Embryonic facial prominence (tissue), 1 donor: ENCODE data around the gene GRPEL1.

ENCODE experiments used
- DNase-seq: peaks from one replicate; pipeline ENCODE4 v3.0.0-alpha.2; 2016; ENCODE audit errors: extremely low spot score

Gene GRPEL1

DNA sequence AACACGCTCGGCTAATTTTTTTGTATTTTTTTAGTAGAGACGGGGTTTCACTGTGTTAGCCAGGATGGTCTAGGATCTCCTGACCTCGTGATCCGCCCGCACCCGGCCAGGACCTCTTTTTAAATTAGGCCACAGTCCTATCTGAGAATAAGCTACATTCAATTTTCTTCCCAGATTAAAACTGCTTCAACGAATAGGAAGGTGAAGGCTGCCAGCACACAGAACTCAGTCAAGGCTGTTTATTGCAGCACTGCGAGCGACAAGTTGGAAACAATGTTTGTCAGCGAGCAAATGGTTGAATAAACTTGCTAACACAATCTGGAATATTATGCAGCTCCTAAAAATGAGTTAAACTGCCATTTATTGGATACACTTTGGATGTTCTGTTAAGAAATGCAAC, 1.9 kb downstream of the GRPEL1 start:
- DNase-seq: no peak

DNA sequence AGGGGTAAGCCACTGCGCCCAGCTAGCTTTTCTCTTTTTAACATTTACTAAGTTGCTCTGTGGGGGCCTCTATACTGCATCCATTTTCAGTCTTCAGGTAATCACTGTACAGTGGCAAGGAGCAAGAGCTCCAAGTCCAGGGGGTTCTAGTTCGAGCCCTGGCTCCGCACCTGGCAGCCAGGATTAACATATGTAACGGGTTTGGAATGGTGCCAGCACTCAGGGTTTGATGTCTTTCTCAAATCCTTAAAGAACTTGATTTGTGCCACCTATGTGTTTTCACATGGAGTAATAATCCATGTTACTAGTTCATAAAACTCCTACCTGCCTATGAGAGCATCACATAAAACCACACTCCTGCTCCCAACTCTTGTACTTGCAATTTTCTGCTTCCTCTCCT, 4.5 kb downstream of the GRPEL1 start:
- no peak for DNase-seq

DNA sequence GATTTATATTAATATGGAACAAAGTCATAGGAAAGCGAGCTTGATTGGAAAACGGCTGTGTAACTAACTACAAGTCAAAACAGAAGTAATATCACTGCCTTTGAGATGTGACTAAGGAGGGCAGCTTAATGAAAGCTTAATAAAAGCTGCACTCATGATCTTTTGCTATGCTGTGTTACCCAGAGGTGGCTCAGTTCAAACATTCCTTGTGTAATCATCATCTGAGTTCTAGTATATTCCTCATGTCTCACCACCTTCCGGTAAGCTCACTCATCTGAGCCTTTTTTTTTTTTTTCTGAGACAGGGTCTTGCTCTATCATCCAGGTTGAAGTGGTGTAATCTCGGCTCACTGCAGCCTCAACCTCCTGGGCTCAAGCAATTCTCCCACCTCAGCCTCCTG, 5.0 kb downstream of the GRPEL1 start:
- DNase-seq: no peak

DNA sequence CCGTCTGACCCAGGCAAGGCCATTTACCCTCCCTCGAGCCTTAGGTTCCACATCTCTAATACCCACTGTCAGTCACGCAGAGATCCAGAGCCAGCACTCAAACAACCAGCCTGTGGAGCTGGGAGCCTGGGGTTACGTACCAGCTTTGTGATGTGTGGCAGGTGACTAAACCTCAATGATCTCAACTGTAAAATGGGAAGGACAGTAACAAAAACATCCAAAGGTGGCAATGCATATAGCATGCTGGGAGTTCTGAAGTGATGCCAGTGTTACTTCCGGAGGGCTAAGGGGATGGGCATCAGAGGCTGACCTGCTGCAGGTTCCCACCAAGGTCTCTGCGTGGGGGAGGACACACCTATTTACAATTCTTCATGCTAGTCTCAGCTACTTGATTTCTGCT, 6.0 kb downstream of the GRPEL1 start:
- no peak for DNase-seq

DNA sequence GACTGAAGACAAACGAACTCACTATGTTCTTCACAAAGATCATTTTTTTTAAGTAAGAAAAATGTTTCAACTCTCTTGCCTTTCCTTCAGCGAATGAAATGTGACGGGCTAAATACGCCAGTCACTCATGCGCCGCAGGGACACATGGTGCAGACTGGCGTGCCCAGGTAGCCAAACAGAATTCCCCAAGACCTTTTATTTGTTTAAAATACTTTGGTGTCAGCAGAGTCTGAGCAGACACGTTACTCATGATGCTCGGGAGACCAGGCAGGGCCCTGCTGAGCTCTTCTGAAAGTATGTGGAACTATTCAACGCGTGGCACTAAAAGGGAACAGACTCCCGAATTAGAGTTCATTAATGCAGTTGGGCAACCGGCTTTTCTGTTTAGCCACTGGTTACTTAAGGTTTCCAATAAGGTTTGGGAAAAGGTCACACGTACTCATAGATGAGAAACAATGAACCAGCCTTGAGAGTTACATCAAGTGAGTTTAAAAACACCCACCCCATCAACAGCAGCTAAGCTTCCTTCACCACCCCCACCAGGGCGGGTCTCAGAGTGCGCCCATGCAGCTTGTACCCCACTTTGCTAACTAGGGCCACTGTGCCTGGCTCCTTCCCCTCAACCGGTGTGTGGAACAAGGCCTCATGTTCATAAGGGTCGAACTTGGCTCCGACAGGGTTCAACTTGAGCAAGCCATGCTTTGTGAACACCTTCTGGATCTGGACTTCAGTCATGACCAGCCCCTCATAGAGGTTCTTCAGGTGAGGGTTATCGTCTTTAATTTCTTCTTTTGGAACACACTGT, 7.3 kb downstream of the GRPEL1 start:
- DNase-seq: no peak

DNA sequence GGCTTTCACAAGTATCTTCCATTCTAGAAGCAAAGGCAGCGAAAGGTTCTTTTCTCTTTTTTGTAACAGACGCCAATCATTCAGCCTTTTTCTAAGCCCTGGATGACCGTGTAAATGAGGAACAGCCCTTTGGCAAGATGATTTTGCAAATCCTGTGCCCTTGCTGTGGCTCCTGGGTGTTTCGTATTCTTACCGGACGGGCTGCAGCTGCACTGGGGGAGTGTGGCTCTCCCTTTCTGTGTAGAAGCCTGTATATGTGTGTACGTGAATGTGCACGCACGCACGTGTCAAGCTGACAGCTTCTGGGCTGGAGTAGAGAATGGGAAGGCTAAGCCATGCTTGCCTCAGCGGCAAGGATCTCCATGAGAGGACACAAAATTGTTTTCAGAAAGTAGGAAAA, 8.2 kb downstream of the GRPEL1 start:
- DNase-seq: no peak

DNA sequence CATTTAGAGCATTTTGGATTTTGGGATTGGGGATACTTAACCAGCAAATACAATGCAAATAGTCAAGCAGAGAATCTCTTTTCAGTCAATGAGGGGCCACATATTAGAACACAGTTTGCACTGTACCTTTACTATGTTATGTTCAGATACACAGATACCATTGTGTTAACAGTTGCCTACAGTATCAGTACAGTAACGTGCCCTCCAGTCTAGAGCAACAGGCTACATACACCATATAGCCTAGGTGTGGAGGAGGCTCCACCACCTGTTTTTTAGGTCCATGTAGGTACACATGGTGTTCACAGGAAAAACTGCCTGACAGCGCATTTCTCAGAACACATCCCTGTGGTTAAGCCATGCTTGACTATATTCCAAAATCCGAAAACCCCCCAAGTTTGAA, 9.1 kb downstream of the GRPEL1 start:
- no peak for DNase-seq

DNA sequence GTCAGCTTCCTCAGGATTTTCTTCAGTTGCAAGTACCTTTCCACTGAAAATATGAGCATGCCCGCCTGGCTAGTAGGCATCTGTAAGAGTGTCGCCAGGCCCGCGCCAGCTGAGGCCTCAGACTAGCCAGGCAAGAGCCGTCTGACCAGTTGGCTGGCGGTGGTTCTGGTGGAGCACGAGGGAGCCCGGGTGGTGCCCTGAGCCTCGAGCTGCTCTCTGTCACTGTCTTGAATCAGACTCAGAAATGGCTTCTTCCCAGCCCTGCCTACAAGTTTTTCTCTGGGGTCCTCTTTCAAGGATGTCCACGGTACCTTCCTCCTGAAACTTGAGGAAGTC, 11.9 kb downstream of the GRPEL1 start:
- no peak for DNase-seq

DNA sequence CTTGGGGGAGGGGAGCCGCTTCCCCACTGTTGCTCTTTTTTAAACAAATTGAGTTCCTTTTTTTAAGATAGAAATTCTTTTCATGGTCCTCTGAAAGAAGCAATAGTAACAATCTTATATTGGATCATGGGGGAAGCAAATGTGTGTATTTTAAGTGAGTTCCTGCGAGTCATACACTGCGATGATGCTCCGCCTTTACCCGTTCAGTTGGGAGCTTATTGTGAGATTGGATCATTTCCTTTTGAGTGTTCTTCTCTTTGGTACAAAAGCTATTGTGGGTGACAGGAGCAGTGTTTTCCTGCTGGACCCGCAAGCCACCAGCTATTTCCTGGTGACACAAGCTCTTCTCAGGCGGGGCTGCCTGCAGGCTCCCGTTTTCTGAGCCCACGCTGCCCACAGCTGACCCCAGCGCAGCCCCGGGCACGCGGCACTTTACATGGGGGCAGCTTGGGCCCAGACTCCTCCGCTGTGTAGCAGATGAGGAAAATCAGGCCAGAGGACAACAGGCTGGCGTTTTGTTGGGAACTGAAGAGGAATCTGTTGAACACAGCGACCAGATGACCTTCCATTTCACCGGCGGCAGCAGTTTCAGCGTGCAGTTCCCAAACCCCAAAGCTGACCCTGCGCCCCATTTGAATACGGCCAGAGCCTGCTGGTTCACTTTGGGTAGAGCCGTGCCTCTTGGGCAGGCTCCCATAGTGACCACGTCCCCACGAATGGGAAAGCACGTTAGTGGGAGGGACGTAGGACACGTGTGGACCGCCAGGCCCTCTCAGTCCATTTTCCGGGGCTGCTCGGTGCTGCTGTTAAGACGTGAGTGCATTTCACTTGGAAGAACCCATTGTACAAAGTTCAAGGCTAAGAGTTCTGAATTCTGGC, 12.5 kb downstream of the GRPEL1 start:
- DNase-seq: no peak

DNA sequence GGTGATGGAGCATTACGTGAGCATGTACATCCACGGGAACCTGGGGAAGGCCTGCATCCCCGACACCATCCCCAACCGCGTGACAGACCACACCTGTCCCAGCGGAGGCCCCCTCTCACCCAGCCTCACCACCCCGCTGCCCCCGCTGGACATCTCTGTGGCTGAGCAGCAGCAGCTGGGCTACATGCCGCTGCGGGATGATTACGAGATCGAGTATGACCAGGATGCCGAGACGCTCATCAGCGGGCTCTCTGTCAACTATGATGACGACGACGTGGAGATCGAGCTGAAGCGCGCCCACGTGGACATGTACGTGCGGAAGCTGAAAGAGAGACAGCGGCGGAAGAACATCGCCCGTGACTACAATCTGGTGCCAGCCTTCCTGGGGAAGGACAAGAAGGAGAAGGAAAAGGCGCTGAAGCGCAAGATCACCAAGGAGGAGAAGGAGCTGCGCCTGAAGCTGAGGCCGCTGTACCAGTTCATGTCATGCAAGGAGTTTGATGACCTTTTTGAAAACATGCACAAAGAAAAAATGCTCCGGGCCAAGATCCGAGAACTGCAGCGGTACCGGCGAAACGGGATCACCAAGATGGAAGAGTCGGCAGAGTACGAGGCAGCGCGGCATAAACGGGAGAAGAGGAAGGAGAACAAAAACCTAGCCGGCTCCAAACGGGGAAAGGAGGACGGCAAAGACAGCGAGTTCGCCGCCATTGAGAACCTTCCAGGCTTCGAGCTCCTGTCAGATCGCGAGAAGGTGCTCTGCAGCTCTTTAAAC, 13.6 kb downstream of the GRPEL1 start:
- no peak for DNase-seq

DNA sequence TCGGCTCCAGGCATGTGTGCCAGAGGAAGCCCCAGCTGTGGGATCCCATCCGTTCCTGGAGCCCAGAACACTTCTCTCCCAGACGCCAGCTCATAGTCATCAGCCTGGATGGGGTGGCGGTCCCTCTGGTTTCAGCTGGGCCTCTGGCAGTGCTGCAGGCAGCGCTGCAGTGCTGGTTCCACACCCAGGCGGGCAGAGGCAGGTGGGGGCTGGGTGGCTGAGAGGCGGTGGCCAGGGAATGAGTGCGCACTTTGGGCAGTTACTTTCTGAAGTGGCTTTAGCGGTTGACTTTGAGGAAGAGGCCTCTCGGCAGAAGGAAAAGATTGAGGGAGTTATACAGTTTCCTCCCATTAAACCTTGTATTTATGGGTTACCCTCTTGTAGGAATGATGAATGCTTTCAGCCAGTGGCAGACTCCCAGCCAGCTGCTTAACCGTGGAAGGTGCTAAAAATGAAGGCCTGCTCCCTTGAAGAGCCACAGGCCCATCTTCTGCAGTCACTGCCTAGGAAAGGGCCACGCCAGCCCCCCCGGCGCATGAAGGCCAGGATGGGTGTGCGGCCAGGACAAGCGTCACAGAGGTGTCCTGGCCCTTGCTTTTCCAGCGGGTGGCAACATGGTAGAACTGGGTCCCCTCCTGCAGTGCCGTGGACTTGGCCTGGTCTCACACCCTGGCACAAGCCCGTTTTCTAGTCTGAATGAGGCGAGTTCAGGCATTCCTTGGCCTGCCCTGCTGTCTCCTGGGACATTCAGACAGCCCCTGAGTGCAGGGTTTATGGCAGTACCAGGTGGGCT, 14.7 kb downstream of the GRPEL1 start:
- no peak for DNase-seq

DNA sequence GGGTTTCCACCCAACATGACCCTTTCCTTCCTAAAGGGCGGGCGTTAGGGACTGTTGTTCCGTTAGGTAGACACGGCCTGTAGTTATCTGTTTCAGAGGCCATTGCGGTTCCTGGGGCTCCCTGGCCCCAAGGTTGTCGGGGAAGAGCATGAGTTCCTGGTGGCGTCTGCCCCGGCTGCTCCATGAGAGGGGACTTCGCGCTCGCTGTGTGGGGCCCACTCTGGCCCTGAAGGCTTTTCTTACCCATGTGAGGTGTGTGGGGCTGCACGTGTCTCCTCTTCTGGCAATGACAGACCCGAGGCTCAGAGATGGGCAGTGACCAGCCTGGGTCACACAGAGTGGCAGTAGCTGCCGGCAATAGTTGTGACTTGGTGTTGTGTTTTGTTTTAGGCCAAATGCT, 15.6 kb downstream of the GRPEL1 start:
- no peak for DNase-seq

DNA sequence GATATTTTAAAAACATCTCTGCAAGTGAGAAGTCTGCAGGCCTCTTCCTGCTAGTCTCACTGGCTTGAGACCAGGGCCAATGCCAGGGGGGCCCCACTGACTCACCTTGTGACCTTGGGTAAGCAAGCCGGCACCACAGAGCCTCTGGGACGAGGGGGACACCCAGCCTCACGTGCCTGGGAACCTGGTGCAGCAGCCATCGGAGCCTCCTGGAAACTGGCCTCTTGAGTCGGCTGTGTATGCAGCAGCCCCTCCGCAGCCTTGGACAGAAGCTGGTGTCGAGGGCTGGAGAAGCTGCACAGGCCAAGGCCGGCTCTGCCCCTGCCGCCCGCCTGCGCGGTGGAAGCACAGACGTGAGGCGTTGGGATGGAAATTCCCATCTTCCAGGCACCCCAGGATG, 16.0 kb downstream of the GRPEL1 start:
- DNase-seq: no peak

DNA sequence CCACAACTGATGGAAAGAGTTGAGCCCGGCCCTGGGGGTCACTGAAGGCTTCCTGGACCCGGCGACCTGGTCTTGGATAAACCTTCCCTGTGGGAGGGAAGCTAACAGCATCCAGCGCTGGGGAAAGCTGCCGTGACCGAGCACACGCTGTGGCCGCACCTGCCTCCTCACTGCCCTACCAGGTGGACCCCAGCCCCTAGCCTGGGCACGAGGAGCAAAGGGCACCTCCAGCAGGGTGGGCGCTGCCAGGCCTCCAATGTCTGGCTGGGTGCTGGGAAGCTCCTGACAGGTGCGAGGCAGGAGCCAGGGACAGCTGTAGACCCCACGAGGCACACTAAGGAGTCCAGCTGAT, 16.7 kb downstream of the GRPEL1 start:
- DNase-seq: no peak

DNA sequence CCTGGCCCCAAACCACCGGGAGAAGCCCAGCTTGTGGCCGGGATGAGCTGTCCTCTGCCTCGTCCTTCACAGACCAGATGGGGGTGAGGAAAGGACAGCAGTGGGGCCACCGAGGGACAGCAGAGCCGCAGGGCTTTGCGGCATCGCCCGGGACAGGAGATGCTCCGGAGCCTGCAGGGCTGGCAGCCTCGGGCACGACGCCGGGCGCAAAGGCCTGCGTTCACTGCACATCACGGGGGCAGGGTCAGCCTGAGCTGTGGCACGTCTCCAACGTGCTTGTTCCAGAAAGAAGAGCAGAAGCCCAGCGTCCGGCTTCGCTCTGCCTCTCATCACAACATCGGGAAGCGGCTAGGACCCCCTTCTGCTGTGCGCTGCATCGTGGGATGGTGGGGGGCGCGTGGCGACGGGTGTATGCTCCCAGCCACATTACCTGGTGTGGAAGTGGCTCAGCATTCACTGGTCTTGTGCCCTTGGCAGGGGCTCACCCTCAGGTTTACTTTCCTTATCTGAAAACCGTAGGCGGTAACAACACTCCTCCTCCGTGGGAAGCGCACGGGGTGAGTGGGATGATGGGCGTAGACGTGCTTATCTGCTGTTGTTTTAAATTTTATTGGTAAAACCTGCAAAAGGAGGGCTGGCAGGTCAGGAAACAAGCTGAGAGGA, 17.3 kb downstream of the GRPEL1 start:
- no peak for DNase-seq

DNA sequence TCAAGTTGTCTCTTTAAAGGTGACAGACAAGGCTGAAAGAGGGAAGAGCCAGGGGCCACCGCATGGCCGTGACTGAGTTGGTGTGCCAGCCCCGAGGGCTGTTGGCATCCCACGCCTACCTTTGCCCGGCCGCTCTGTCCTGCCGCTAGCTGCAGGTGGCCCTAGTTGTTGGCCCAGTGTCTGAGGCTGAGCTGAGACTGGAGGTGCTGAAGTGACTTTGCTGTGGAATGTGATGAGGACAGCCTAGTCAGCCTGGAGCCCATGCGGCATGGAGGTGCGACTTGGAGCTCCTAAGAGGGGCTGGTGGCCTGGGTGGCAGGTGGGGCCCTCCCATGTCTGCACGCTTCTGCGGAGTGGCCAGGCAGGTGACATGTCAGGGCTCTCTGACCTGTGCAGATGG, 18.1 kb downstream of the GRPEL1 start:
- no peak for DNase-seq

DNA sequence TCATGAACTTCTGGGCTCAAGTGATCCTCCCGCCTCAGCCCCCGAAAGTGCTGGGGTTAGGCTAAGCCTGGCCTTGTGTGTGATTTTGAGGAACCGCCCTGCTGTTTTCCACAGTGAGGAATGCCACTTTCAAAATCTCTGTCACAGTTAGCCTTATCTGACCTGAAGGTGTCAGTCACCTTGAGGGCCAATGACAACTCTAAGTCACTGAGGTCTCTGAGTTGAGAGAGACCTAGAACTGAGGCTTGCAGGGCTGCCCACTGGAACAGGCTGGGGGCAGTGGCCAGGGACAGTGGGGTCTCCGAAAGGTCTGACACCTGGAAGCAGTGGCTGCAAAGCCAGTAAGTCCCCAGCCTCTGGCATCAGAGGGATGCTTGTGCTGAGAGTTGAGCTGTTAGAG, 18.6 kb downstream of the GRPEL1 start:
- DNase-seq: no peak

DNA sequence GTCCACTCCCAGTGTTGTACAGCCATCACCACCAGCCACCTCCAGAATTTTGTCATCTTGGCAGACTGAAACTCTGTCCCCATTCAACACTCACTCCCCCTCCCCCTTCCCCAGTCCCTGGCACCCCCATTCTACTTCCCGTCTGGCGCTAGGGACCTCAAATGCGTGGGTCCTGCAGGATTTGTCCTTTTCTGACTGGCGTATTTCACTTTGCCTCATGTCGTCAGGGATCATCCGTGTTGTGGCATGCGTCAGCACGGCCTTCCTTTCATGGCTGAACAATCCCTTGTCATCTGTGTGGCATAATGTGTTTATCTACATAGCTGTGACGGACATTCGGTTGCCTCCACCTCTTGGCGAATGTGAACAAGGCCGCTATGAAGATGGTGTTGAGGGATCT, 19.2 kb downstream of the GRPEL1 start:
- no peak for DNase-seq

DNA sequence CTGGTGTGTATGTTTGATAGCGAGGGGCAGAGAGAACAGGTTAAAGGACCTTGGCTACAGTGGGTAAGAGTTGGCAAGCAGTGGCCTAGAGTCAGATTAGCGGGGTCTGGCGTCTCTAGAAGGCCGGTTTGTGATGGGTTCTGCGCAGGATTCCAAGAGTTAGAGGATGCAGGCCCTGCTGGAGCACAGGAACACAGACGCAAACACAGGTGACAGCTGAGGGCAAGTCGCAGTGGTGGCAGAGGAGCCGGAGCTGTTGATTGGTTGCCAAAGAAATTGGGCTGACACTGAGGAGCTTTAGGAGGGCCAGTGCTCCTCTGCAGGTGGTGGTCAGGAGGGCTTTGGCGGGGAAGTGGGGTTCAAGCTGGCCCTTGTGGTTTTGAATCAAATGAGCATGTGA, 20.9 kb downstream of the GRPEL1 start:
- no peak for DNase-seq

DNA sequence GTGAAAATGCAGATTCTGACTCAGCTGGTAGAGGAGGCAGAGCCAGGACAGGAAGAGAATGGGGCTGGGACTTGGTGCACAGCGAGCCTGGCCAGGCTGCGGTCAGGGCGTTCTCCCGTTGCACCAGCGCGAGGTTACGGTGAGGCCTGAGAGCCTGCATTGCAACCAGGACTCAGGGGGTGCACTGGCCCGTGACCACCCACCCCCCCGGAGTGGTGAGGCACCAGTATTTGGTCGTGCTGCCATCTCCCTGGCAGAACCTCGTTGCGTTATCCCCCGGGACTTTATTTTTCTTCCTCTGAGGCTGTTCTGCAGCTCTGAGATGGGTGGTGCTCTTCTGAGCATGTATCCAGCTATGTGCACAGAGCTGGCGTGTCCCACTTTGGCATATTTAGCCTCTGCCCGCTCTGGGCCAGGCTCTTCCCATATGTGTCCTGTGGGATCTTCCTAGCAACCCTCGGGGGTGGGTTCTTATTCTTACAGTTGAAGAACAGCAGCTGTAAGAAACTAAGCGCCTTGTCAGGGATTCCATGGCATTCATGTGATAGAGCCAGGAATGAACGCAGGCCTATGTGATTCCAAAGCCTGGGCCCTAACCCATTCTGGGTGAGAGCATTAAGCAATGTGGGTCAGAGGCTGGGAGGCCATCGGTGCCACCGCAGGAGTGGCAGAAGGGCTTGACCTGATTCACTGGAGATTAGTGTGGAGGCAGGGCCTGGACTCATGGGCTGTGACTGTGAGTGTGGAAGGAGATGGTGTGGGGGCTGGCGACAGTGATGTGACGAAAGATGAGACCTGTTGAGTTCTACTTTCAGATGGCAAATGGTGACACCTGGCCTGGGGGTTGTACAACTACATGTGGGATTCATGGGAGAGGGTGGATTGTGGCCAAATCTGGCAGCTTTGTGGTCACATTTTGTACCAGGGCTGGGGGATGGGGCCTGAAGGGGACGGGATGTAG, 21.6 kb downstream of the GRPEL1 start:
- no peak for DNase-seq
